Measurements from ENCODE around the gene CASZ1. TPM values are rescaled to one million over a fixed set of nuclear protein-coding genes. Genes with fewer than 3 reads are reported as not detected.

Gene CASZ1
- total RNA-seq, 1 experiment from 2014 or later = 3.9 TPM

- Histone ChIP-seq H2BK5ac (ENCODE audit: insufficient read length, low read length) (no peak overlapping the region), H3K9ac (ENCODE audit: extremely low read depth, insufficient read length, low read length) (no peak overlapping the region), H3T11ph (ENCODE audit: low read length) (no peak overlapping the region), H4K91ac (ENCODE audit: insufficient read length, low read depth, low read length) (no peak overlapping the region), H3K14ac (ENCODE audit: insufficient read depth, low read length) (peak overlapping the region; percentile 46; the same call in 1 of the 2 replicates), H2AK5ac (ENCODE audit: insufficient read length, low read length) (no peak overlapping the region), H2BK120ac (ENCODE audit: low read depth, low read length, poor library complexity, severe bottlenecking) (no peak overlapping the region), H3K4ac (ENCODE audit: low read depth, low read length) (no peak overlapping the region), H3K79me2 (ENCODE audit: insufficient read depth, low read length) (no peaks in the 10 kb centered on the region; the same call in 1 of the 2 replicates), H3K23ac (ENCODE audit: insufficient read length, low read depth, low read length) (no peak overlapping the region), H4K20me1 (ENCODE audit: control insufficient read depth, insufficient read depth, insufficient read length) (no peaks in the 10 kb centered on the region), H3K23me2 (ENCODE audit: insufficient read length, low read depth, low read length, poor library complexity, severe bottlenecking) (peaks cover 2% of the 10 kb centered on the region), H3K56ac (ENCODE audit: insufficient read length, low read depth, low read length) (no peak overlapping the region), H2BK15ac (ENCODE audit: low read depth, low read length) (no peak overlapping the region), H3K9me3 (ENCODE audit: control insufficient read depth, low read depth, low read length) (no peaks in the 10 kb centered on the region), H3K27ac (ENCODE audit: insufficient read length, low read depth, low read length) (no peak overlapping the region), H2AFZ (ENCODE audit: low read length) (no peak overlapping the region), H3K79me1 (ENCODE audit: insufficient read depth, low read depth, low read length, poor library complexity, severe bottlenecking) (no peaks in the 10 kb centered on the region), H4K5ac (ENCODE audit: insufficient read length, low read depth, low read length) (no peak overlapping the region), H4K8ac (replicated peaks; ENCODE audit: insufficient read length, low read depth, low read length) (no peak overlapping the region), H2BK20ac (ENCODE audit: low read depth, low read length, poor library complexity, severe bottlenecking) (no peak overlapping the region), H3K4me2 (ENCODE audit: insufficient read depth, insufficient read length, low read length) (no peak overlapping the region), H3K18ac (ENCODE audit: insufficient read length, low read depth, low read length) (no peak overlapping the region), H2BK12ac (ENCODE audit: insufficient read length, low read depth, low read length) (peak overlapping the region; percentile 21), H3K4me1 (ENCODE audit: insufficient read depth, low read length) (0 out of 2 replicates have a peak, but pooled peaks cover 2% of the 10 kb centered on the region), H3K27me3 (ENCODE audit: insufficient read depth, low read length) (no peaks in the 10 kb centered on the region)
- Mint-ChIP-seq H3K9me3 (no peaks in the 10 kb centered on the region), H3K27ac (no peak overlapping the region), H3K27me3 (ENCODE audit: low read depth) (peaks cover 37% of the 10 kb centered on the region), H3K36me3 (ENCODE audit: insufficient read depth in 1 of 3, low read depth in 3 of 3) (no peaks in the 10 kb centered on the region; a peak in 1 of 7 replicates), H3K4me3 (no peak overlapping the region), H3K4me1 (peaks cover 22 to 38% of the 10 kb centered on the region in 2 experiments)
- TF ChIP-seq CTCF (conservative IDR thresholded peaks at IDR 0.05) = no peak
- no peak for DNase-seq
- no CpG with 5 or more reads among the region's 14 CpGs for WGBS (ENCODE audit: extremely low coverage, insufficient read length, low lambda C conversion rate)
These were observed 97.5 kb downstream of the CASZ1 start for GRCh38 chr1:10698726-10699469.

Data from H9 (cell line).